ENCODE results near the gene UBR3.
"Not testable (repeated sequence)": the region's sequence is repeated elsewhere in the genome, so short reads cannot be mapped to it uniquely, and the experiment has no call there.

Gene UBR3

DNA sequence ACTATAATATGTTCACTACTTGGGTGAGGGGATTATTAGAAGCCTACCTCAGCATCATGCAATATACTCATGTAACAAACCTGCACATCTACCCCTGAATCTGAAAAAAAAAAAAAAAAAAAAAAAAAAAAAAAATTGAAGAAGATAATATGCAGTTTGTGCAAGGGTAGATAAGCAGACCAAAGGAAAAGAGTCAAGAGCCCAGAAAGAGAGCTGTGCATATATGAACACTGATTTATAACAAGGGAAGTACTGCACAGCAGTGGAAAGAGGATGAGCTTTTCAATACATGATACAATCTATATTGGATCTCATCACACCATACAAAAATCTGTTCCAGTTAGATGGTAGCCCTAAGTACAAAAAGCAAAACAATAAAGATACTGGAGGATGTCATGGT is 268.1 kb downstream of the UBR3 start:
- Histone ChIP-seq H3K9me3 (ENCODE audit: control insufficient read depth, low read depth, low read length) (peaks cover 11% of the 10 kb centered on the region), H3K9ac (ENCODE audit: low read length) (no peak overlapping the region), H3K27me3 (ENCODE audit: control insufficient read depth, insufficient read depth, low read length) (no peaks in the 10 kb centered on the region), H3K4me3 (ENCODE audit: low read length) (no peak overlapping the region), H3K36me3 (ENCODE audit: control insufficient read depth, low read depth, low read length) (no peaks in the 10 kb centered on the region), H3K4me1 (ENCODE audit: control insufficient read depth, low read depth, low read length) (no peaks in the 10 kb centered on the region), H3K27ac (ENCODE audit: low read length) (no peak overlapping the region)

- Histone ChIP-seq H3K27me3 (ENCODE audit: control insufficient read depth, insufficient read depth, low read length) (no peaks in the 10 kb centered on the region), H3K4me3 (ENCODE audit: low read length) (no peak overlapping the region), H3K27ac (ENCODE audit: low read length) (no peak overlapping the region), H3K4me1 (ENCODE audit: control insufficient read depth, low read depth, low read length) (no peaks in the 10 kb centered on the region), H3K9ac (ENCODE audit: low read length) (no peak overlapping the region), H3K36me3 (ENCODE audit: control insufficient read depth, low read depth, low read length) (no peaks in the 10 kb centered on the region), H3K9me3 (ENCODE audit: control insufficient read depth, low read depth, low read length) (no peaks in the 10 kb centered on the region)
These were observed 271.5 kb downstream of the UBR3 start for GRCh38 chr2:170098626-170099312.

DNA sequence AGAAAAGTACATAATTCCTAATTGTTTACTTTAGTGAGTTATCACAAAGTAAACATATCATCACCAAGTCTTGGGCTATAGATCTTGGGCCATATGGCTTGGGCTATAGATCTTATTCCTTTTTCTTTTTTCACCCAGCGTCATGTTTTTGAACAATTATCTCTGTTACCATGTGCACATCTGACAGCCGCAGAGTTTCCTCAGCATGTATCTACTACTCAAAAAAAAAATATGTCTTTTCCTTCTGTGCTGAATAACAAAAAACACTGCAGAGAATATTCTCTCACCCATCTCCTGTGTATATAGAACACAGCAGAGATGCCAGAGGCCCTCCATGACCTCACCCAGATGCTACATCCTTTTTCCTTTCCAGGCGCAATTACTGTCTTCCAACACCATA is 274.5 kb downstream of the UBR3 start:
- Histone ChIP-seq H3K27ac (ENCODE audit: low read length) (no peak overlapping the region), H3K4me3 (ENCODE audit: low read length) (no peak overlapping the region), H3K4me1 (ENCODE audit: control insufficient read depth, low read depth, low read length) (peaks cover 12% of the 10 kb centered on the region), H3K9ac (ENCODE audit: low read length) (no peak overlapping the region), H3K27me3 (ENCODE audit: control insufficient read depth, insufficient read depth, low read length) (no peaks in the 10 kb centered on the region), H3K9me3 (ENCODE audit: control insufficient read depth, low read depth, low read length) (no peaks in the 10 kb centered on the region), H3K36me3 (ENCODE audit: control insufficient read depth, low read depth, low read length) (no peaks in the 10 kb centered on the region)

- Histone ChIP-seq H3K4me3 (ENCODE audit: low read length) (no peak overlapping the region), H3K27ac (ENCODE audit: low read length) (no peak overlapping the region), H3K9ac (ENCODE audit: low read length) (no peak overlapping the region), H3K4me1 (ENCODE audit: control insufficient read depth, low read depth, low read length) (peaks cover 20% of the 10 kb centered on the region), H3K9me3 (ENCODE audit: control insufficient read depth, low read depth, low read length) (no peaks in the 10 kb centered on the region), H3K36me3 (ENCODE audit: control insufficient read depth, low read depth, low read length) (no peaks in the 10 kb centered on the region), H3K27me3 (ENCODE audit: control insufficient read depth, insufficient read depth, low read length) (no peaks in the 10 kb centered on the region)
These were observed 279.0 kb downstream of the UBR3 start for GRCh38 chr2:170106102-170106840.

DNA sequence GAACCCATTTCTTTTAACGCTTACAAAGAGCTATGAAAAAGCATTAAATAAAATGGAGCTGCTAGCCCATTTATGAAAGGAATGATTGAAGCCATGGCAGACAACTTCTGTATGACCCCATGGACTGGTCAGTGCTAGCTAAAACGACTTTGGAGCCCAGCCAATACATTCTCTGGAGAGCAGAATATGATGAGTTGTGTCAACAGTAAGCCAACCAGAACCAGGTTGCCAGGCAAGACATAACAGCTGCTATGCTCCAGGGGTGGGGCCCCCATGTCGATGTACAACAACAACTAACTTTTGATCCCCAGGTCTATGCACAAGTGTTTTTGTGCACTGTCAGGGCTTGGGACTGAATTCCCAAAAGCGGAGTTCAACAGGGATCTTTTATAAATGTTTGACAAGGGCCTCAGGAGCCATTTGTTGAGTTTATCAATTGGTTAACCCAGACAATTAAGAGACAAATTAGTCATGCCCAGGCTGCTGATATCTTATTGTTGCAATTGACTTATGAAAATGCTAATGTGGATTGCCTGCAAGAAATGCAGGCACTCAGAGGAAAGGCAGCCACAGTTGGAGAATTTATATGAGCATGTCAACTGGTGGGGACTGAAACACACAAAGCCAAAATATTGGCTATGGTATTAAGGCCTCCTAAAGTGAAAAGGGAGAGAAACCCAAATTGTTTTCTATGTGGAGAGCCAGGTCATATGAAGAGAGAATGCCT is 286.1 kb downstream of the UBR3 start:
- Histone ChIP-seq H3K4me1 (ENCODE audit: control insufficient read depth, low read depth, low read length) (no peaks in the 10 kb centered on the region), H3K9ac (ENCODE audit: low read length) (no peak overlapping the region), H3K27ac (ENCODE audit: low read length) (no peak overlapping the region), H3K9me3 (ENCODE audit: control insufficient read depth, low read depth, low read length) (no peaks in the 10 kb centered on the region), H3K36me3 (ENCODE audit: control insufficient read depth, low read depth, low read length) (no peaks in the 10 kb centered on the region), H3K27me3 (ENCODE audit: control insufficient read depth, insufficient read depth, low read length) (no peaks in the 10 kb centered on the region), H3K4me3 (ENCODE audit: low read length) (no peak overlapping the region)

DNA sequence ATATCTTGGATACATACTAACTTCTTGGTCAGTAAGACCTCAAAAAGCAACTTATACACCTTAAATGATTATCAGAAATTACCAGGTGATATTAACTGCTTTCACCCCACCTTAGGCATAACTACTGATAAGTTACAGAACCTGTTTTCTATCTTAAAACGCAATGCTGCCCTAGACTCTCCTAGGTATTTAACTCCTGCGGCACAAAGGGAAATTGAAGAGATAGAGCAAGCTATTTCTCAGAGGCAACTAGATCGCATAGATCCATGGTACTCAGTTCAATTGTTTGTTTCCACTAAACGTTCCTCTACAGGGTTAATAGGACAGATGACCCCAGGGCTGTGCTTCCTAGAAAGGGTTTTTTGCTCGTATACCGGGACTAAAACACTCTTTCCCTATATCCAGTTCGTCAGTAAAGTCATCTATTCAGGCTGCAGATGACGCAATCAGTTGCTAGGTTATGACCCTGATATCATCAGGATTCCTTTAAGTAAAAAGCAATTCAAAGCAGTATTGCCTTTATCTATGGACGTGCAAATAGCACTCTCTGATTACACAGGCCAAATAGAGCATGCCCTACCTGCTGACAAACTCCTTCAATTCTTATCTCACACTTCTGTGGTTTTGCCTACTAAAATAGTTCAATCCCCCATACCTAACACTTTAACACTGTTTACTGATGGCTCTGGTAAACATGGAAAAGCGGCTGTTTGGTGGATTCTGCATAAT is 288.4 kb downstream of the UBR3 start:
- Histone ChIP-seq H3K27ac (ENCODE audit: low read length) (no peak overlapping the region), H3K36me3 (ENCODE audit: control insufficient read depth, low read depth, low read length) (no peaks in the 10 kb centered on the region), H3K9me3 (ENCODE audit: control insufficient read depth, low read depth, low read length) (no peaks in the 10 kb centered on the region), H3K4me1 (ENCODE audit: control insufficient read depth, low read depth, low read length) (no peaks in the 10 kb centered on the region), H3K27me3 (ENCODE audit: control insufficient read depth, insufficient read depth, low read length) (no peaks in the 10 kb centered on the region), H3K9ac (ENCODE audit: low read length) (no peak overlapping the region), H3K4me3 (ENCODE audit: low read length) (no peak overlapping the region)

DNA sequence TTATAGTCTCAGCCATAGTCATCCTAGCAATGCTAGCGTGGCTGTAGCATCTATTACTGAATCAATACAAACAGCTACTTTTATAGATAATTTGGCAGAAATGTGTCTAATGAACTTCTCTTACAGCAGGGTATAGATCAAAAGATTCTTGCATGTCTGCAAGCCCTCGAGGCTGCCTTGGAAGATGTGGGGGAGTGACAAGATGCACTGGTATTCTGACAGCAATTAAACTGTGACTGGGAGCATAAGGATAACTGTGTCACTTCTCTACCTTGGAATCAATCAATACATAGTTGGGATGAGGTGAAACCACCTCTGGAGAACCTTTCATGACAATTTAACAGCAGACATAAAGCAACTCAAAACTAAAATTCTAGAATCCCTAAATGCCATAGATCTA is 291.4 kb downstream of the UBR3 start:
- Histone ChIP-seq H3K36me3 (ENCODE audit: control insufficient read depth, low read depth, low read length) (no peaks in the 10 kb centered on the region), H3K27ac (ENCODE audit: low read length) (no peak overlapping the region), H3K27me3 (ENCODE audit: control insufficient read depth, insufficient read depth, low read length) (no peaks in the 10 kb centered on the region), H3K9ac (ENCODE audit: low read length) (no peak overlapping the region), H3K9me3 (ENCODE audit: control insufficient read depth, low read depth, low read length) (no peaks in the 10 kb centered on the region), H3K4me3 (ENCODE audit: low read length) (no peak overlapping the region), H3K4me1 (ENCODE audit: control insufficient read depth, low read depth, low read length) (peaks cover 3% of the 10 kb centered on the region)

DNA sequence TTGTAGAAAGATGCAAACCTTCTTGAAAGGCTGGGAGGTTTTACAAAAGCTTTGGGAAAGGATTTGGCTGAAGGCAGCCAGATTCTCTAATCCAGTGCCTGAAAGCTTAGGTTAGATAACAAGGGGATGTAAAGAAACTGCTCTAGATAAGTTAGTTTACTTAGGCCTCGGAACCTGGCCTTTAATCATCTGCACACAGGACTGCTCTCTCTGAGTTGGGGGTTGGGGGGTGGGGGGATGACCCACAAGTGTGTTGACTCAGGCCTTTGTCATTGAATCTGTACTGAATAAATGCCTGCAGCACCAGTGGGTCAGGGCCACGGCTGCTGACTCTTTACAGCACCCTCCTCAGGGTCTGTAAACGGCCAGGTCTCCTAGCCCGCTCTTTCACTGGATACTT is 292.1 kb downstream of the UBR3 start:
- not testable (repeated sequence) for H3K27ac ChIP-seq (ENCODE audit: low read length); H3K27me3 ChIP-seq (ENCODE audit: control insufficient read depth, insufficient read depth, low read length); H3K4me3 ChIP-seq (ENCODE audit: low read length); H3K9ac ChIP-seq (ENCODE audit: low read length); H3K36me3 ChIP-seq (ENCODE audit: control insufficient read depth, low read depth, low read length); H3K9me3 ChIP-seq (ENCODE audit: control insufficient read depth, low read depth, low read length); H3K4me1 ChIP-seq (ENCODE audit: control insufficient read depth, low read depth, low read length)

- Histone ChIP-seq H3K36me3 (ENCODE audit: control insufficient read depth, low read depth, low read length) (no peaks in the 10 kb centered on the region), H3K9me3 (ENCODE audit: control insufficient read depth, low read depth, low read length) (no peaks in the 10 kb centered on the region), H3K4me3 (ENCODE audit: low read length) (no peak overlapping the region), H3K27me3 (ENCODE audit: control insufficient read depth, insufficient read depth, low read length) (no peaks in the 10 kb centered on the region), H3K9ac (ENCODE audit: low read length) (no peak overlapping the region), H3K27ac (ENCODE audit: low read length) (no peak overlapping the region), H3K4me1 (ENCODE audit: control insufficient read depth, low read depth, low read length) (peaks cover 3% of the 10 kb centered on the region)
These were observed 294.4 kb downstream of the UBR3 start for GRCh38 chr2:170121689-170122088.

DNA sequence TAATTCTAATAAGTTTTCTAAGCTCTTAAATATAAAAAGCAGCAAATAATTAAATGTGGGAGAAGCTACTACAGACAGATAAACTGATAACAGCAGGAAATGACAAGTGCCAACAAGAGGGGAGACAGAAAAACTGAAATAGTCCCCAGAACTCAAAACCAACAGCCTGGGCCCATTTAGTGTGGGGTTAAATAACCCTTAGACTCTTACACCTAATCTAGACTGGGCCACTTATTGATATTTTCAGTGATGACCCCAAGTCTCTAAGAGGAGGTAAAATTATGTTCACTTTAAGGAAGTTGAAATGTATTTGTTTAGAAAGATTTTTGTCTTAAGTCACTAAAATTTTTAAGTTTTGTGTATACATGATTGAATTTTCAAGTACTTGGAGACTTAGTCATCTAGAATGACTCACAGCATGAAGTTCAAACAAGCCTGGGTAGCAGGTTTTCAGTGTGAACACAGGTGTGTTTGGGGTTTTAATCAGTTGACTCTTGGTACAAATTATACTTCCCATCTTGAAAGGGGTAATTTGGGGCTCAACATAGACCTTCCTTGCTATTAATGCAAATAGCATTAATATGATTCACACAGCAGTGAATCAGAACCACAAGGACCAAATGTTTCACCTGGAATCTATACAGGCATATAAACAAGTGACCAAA is 295.8 kb downstream of the UBR3 start:
- no peak overlapping the region for H3K27ac ChIP-seq (ENCODE audit: low read length)
- no peaks in the 10 kb centered on the region for H3K27me3 ChIP-seq (ENCODE audit: control insufficient read depth, insufficient read depth, low read length)
- no peaks in the 10 kb centered on the region for H3K9me3 ChIP-seq (ENCODE audit: control insufficient read depth, low read depth, low read length)
- no peaks in the 10 kb centered on the region for H3K36me3 ChIP-seq (ENCODE audit: control insufficient read depth, low read depth, low read length)
- no peak overlapping the region for H3K9ac ChIP-seq (ENCODE audit: low read length)
- peaks cover 3% of the 10 kb centered on the region for H3K4me1 ChIP-seq (ENCODE audit: control insufficient read depth, low read depth, low read length)
- H3K4me3 ChIP-seq (ENCODE audit: low read length) = no peak overlapping the region

GRCh38 chr2:170123593-170123992 is 296.3 kb downstream of the UBR3 start:
- Histone ChIP-seq H3K9ac (ENCODE audit: low read length) (no peak overlapping the region), H3K27me3 (ENCODE audit: control insufficient read depth, insufficient read depth, low read length) (no peaks in the 10 kb centered on the region), H3K4me1 (ENCODE audit: control insufficient read depth, low read depth, low read length) (peaks cover 3% of the 10 kb centered on the region), H3K4me3 (ENCODE audit: low read length) (no peak overlapping the region), H3K27ac (ENCODE audit: low read length) (no peak overlapping the region), H3K9me3 (ENCODE audit: control insufficient read depth, low read depth, low read length) (no peaks in the 10 kb centered on the region), H3K36me3 (ENCODE audit: control insufficient read depth, low read depth, low read length) (no peaks in the 10 kb centered on the region)
